HepG2 (cell line): ENCODE data around the gene OAF. TPM values are rescaled to one million over a fixed set of nuclear protein-coding genes. Genes with fewer than 3 reads are reported as not detected.
A peak's percentile ranks its signal among the peaks of the same experiment; 100 is the strongest.

ENCODE experiments used
- BORCS8-MEF2B ChIP-seq: sonication (generic); formaldehyde crosslinking; IDR thresholded peaks from 2 replicates; pipeline ENCODE4 v1.8.0; 2022; ENCODE audit warnings: mild to moderate bottlenecking, missing genetic modification reagents
- CBFB ChIP-seq: sonication (generic); formaldehyde crosslinking; IDR thresholded peaks from 2 replicates; pipeline ENCODE4 v1.4.0; 2020; ENCODE audit warnings: missing genetic modification reagents
- DNMT3B ChIP-seq: conservative IDR thresholded peaks from 2 replicates; pipeline ENCODE4 v1.6.1; 2016; ENCODE audit warnings: missing biosample characterization, control low read depth
- FOXA3 ChIP-seq: IDR thresholded peaks from 2 replicates; pipeline ENCODE4 v1.6.1; 2016; ENCODE audit warnings: missing genetic modification reagents, missing compliant biosample characterization
- GABPB1 ChIP-seq: IDR thresholded peaks from 2 replicates; pipeline ENCODE4 v1.6.1; 2016; ENCODE audit warnings: mild to moderate bottlenecking, missing genetic modification reagents, moderate library complexity, missing compliant biosample characterization
- GATA4 ChIP-seq: sonication (generic); IDR thresholded peaks from 2 replicates; pipeline ENCODE4 v1.6.1; 2016; ENCODE audit warnings: antibody characterized with exemption, low read depth, borderline replicate concordance
- HNF4A ChIP-seq: sonication (generic); formaldehyde crosslinking; IDR thresholded peaks from 2 replicates; pipeline ENCODE4 v1.4.0; 2020; ENCODE audit warnings: missing genetic modification reagents
- HNRNPL ChIP-seq: fragments of 200-400 bp; formaldehyde crosslinking; IDR thresholded peaks from 2 replicates; pipeline ENCODE4 v1.6.1; 2017; ENCODE audit warnings: mild to moderate bottlenecking, low read depth, low read length
- HOXA3 ChIP-seq: sonication (generic); formaldehyde crosslinking; IDR thresholded peaks from 2 replicates; pipeline ENCODE4 v1.5.0; 2020; ENCODE audit warnings: missing genetic modification reagents
- HOXA5 ChIP-seq: sonication (generic); formaldehyde crosslinking; IDR thresholded peaks from 2 replicates; pipeline ENCODE4 v1.4.0; 2020; ENCODE audit warnings: missing genetic modification reagents
- KLF16 ChIP-seq, 2 experiments: sonication (generic) in 1 of 2; formaldehyde crosslinking in 1 of 2; IDR thresholded peaks; 2 replicates each; pipeline versions ENCODE4 v1.6.1 to v1.8.0; 2016 to 2023; ENCODE audit warnings: missing genetic modification reagents in 2 of 2, missing compliant biosample characterization in 1 of 2
- NCOA1 ChIP-seq: sonication (generic); formaldehyde crosslinking; IDR thresholded peaks from 2 replicates; pipeline ENCODE4 v1.9.0; 2021; ENCODE audit warnings: missing genetic modification reagents
- NCOA5 ChIP-seq: sonication (generic); formaldehyde crosslinking; IDR thresholded peaks from 2 replicates; pipeline ENCODE4 v1.4.0; 2020; ENCODE audit warnings: missing genetic modification reagents
- NFE2L1 ChIP-seq: sonication (generic); formaldehyde crosslinking; IDR thresholded peaks from 2 replicates; pipeline ENCODE4 v1.4.0; 2020; ENCODE audit warnings: missing genetic modification reagents, mild to moderate bottlenecking, borderline replicate concordance
- NONO ChIP-seq, 2 experiments: fragments of 450-650 bp in 1 of 2; sonication (generic) in 1 of 2; formaldehyde crosslinking in 1 of 2; IDR thresholded peaks in 1 of 2; conservative IDR thresholded peaks in 1 of 2; 2 replicates each; pipeline versions ENCODE4 v1.6.1 to v1.8.0; 2017 to 2022; ENCODE audit warnings: mild to moderate bottlenecking in 1 of 2, missing genetic modification reagents in 1 of 2, moderate library complexity in 1 of 2
- PRPF4 ChIP-seq: fragments of 200-400 bp; formaldehyde crosslinking; IDR thresholded peaks from 2 replicates; pipeline ENCODE4 v1.6.1; 2016; ENCODE audit warnings: low read length, low read depth; ENCODE audit not compliant: poor library complexity, severe bottlenecking
- SMYD3 ChIP-seq: sonication (generic); formaldehyde crosslinking; IDR thresholded peaks from 2 replicates; pipeline ENCODE4 v1.8.1; 2023; ENCODE audit warnings: mild to moderate bottlenecking, missing genetic modification reagents
- TCF12 ChIP-seq, 2 experiments: fragments of 450-650 bp in 1 of 2; sonication (generic) in 1 of 2; formaldehyde crosslinking in 1 of 2; IDR thresholded peaks; 2 replicates each; pipeline versions ENCODE4 v1.6.1 to v1.8.0; 2017 to 2022; ENCODE audit warnings: antibody characterized with exemption in 1 of 2, mild to moderate bottlenecking in 1 of 2, missing genetic modification reagents in 1 of 2, moderate library complexity in 1 of 2
- TMF1 ChIP-seq: sonication (generic); formaldehyde crosslinking; IDR thresholded peaks from 2 replicates; pipeline ENCODE4 v1.8.1; 2022; ENCODE audit warnings: low read depth, missing genetic modification reagents
- ZBTB20 ChIP-seq: sonication (generic); formaldehyde crosslinking; IDR thresholded peaks from 2 replicates; pipeline ENCODE4 v1.8.1; 2023; ENCODE audit warnings: missing genetic modification reagents, low read depth, mild to moderate bottlenecking, borderline replicate concordance
- ZC3H4 ChIP-seq: sonication (generic); formaldehyde crosslinking; IDR thresholded peaks from 2 replicates; pipeline ENCODE4 v1.4.0; 2020; ENCODE audit warnings: missing genetic modification reagents, borderline replicate concordance
- ZFP1 ChIP-seq: IDR thresholded peaks from 2 replicates; pipeline ENCODE4 v1.6.1; 2016
- ZNF557 ChIP-seq: sonication (generic); formaldehyde crosslinking; IDR thresholded peaks from 2 replicates; pipeline ENCODE4 v1.4.0; 2020; ENCODE audit warnings: missing genetic modification reagents
- ZNF614 ChIP-seq: IDR thresholded peaks from 2 replicates; pipeline ENCODE4 v1.6.1; 2018; ENCODE audit warnings: missing biosample characterization, missing genetic modification reagents, inconsistent platforms, borderline replicate concordance
- ZNF773 ChIP-seq: sonication (generic); formaldehyde crosslinking; IDR thresholded peaks from 2 replicates; pipeline ENCODE4 v1.4.0; 2020; ENCODE audit warnings: missing genetic modification reagents, borderline replicate concordance
- ZNF790 ChIP-seq: sonication (generic); formaldehyde crosslinking; IDR thresholded peaks from 2 replicates; pipeline ENCODE4 v1.8.0; 2022; ENCODE audit warnings: missing genetic modification reagents, mild to moderate bottlenecking, borderline replicate concordance
- polyA plus RNA-seq, 8 experiments: library from polyadenylated mRNA; depleted of rRNA in 3 of 8; stranded (reverse) in 7 of 8; unstranded in 1 of 8; fragments of >200 nt; fragmentation: Illumina TruSeq in 4 of 8; extraction: Trizol in 4 of 8; gene quantifications; 2 replicates each; pipeline versions ENCODE4 v1.2.1 to v1.2.3, GENCODE V29; 2011 to 2016; ENCODE audit warnings: low read depth in 4 of 8, missing spikeins in 1 of 8, mixed read lengths in 1 of 8; ENCODE audit not compliant: insufficient read depth in 1 of 8
- total RNA-seq, 5 experiments: library from RNA; depleted of rRNA; stranded (reverse); fragments of >200 nt; fragmentation: Illumina TruSeq; extraction: Trizol; gene quantifications; 2 replicates each; pipeline ENCODE4 v1.2.3, GENCODE V29; 2016; ENCODE audit warnings: low read depth in 1 of 5
- TF ChIP-seq, protein P1 (sequence below): sonication (generic); formaldehyde crosslinking; IDR thresholded peaks from 2 replicates; pipeline ENCODE4 v1.5.0; 2020; ENCODE audit warnings: mild to moderate bottlenecking, missing genetic modification reagents
- TF ChIP-seq, protein P2 (sequence below): fragments of 450-650 bp; IDR thresholded peaks from 2 replicates; pipeline ENCODE4 v1.6.1; 2017

OAF gene
- total and polyA plus RNA-seq, 2 of the 13 experiments (the other 11 are each of a cell fraction or from before 2014, with no cell fraction given), result 63.7 to 94.6 TPM

- TF ChIP-seq, protein P1, sequence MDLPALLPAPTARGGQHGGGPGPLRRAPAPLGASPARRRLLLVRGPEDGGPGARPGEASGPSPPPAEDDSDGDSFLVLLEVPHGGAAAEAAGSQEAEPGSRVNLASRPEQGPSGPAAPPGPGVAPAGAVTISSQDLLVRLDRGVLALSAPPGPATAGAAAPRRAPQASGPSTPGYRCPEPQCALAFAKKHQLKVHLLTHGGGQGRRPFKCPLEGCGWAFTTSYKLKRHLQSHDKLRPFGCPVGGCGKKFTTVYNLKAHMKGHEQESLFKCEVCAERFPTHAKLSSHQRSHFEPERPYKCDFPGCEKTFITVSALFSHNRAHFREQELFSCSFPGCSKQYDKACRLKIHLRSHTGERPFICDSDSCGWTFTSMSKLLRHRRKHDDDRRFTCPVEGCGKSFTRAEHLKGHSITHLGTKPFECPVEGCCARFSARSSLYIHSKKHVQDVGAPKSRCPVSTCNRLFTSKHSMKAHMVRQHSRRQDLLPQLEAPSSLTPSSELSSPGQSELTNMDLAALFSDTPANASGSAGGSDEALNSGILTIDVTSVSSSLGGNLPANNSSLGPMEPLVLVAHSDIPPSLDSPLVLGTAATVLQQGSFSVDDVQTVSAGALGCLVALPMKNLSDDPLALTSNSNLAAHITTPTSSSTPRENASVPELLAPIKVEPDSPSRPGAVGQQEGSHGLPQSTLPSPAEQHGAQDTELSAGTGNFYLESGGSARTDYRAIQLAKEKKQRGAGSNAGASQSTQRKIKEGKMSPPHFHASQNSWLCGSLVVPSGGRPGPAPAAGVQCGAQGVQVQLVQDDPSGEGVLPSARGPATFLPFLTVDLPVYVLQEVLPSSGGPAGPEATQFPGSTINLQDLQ, result no peak
- TF ChIP-seq ZNF614 (CRISPR knock-in tag) (no peak; the same call in 1 of the 2 replicates), ZNF790 (CRISPR knock-in tag) (no peak), NCOA5 (CRISPR knock-in tag) (no peak), PRPF4 (no peak), HNRNPL (no peak), NFE2L1 (CRISPR knock-in tag) (no peak), ZFP1 (CRISPR knock-in tag) (no peak), HNF4A (CRISPR knock-in tag) (peak; percentile 90), ZC3H4 (CRISPR knock-in tag) (no peak), ZBTB20 (CRISPR knock-in tag) (no peak), FOXA3 (CRISPR knock-in tag) (peak; percentile 15; the same call in 1 of the 2 replicates), GATA4 (no peak; the same call in 1 of the 2 replicates), ZNF773 (CRISPR knock-in tag) (no peak), HOXA3 (CRISPR knock-in tag) (peak; percentile 60; the same call in 1 of the 2 replicates), SMYD3 (CRISPR knock-in tag) (no peak), KLF16 (CRISPR knock-in tag; IDR thresholded peaks at IDR 0.05) (no peak), GABPB1 (CRISPR knock-in tag) (peak; percentile 24), CBFB (CRISPR knock-in tag) (no peak), HOXA5 (CRISPR knock-in tag) (no peak), BORCS8-MEF2B (CRISPR knock-in tag) (no peak), TMF1 (no peak), DNMT3B (CRISPR knock-in tag) (no peak), TCF12 (IDR thresholded peaks at IDR 0.05) (no peak), TCF12 (CRISPR knock-in tag; IDR thresholded peaks at IDR 0.05) (no peak), NCOA1 (CRISPR knock-in tag) (no peak), ZNF557 (CRISPR knock-in tag) (no peak), NONO (IDR thresholded peaks at IDR 0.05) (no peak), NONO (CRISPR knock-in tag; conservative IDR thresholded peaks at IDR 0.05) (peak; percentile 58; the same call in 1 of the 2 replicates)
- TF ChIP-seq, protein P2, sequence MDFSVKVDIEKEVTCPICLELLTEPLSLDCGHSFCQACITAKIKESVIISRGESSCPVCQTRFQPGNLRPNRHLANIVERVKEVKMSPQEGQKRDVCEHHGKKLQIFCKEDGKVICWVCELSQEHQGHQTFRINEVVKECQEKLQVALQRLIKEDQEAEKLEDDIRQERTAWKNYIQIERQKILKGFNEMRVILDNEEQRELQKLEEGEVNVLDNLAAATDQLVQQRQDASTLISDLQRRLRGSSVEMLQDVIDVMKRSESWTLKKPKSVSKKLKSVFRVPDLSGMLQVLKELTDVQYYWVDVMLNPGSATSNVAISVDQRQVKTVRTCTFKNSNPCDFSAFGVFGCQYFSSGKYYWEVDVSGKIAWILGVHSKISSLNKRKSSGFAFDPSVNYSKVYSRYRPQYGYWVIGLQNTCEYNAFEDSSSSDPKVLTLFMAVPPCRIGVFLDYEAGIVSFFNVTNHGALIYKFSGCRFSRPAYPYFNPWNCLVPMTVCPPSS, result no peak
Measured at GRCh38 chr11:120198787-120199469, 11.9 kb upstream of the OAF start (continued).
